Cardiac muscle cell (in vitro differentiated cells and primary cell): Measurements from ENCODE around the gene LDLRAD4. TPM values are rescaled to one million over a fixed set of nuclear protein-coding genes. Genes with fewer than 3 reads are reported as not detected.
"Not testable (repeated sequence)": the region's sequence is repeated elsewhere in the genome, so short reads cannot be mapped to it uniquely, and the experiment has no call there.

Source experiments
- DNase-seq, 2 donors: peaks; one replicate each; pipeline versions ENCODE4 v3.0.0 to v3.0.0-alpha.2; 2010 to 2017; ENCODE audit warnings: low read depth in 1 of 2, low spot score in 1 of 2
- H3K27ac ChIP-seq: fragments of 200-600 bp; sonication (generic); 2 replicates; pipeline ENCODE4 v1.5.1; 2016
- H3K27me3 ChIP-seq: fragments of 200-600 bp; sonication (generic); 2 replicates; pipeline ENCODE4 v1.6.0; 2016; ENCODE audit warnings: control low read depth
- H3K36me3 ChIP-seq: fragments of 200-600 bp; sonication (generic); 2 replicates; pipeline ENCODE4 v1.5.1; 2016; ENCODE audit warnings: control low read depth
- H3K4me1 ChIP-seq: fragments of 200-600 bp; sonication (generic); 2 replicates; pipeline ENCODE4 v1.8.1; 2017; ENCODE audit warnings: low read depth, mild to moderate bottlenecking, mixed run types
- H3K4me3 ChIP-seq: fragments of 200-600 bp; sonication (generic); 2 replicates; pipeline ENCODE4 v1.5.1; 2016; ENCODE audit warnings: mild to moderate bottlenecking
- H3K9me3 ChIP-seq: fragments of 200-600 bp; sonication (generic); 2 replicates; pipeline ENCODE4 v1.5.1; 2017; ENCODE audit warnings: low read depth, mild to moderate bottlenecking, control low read depth
- polyA plus RNA-seq: library from polyadenylated mRNA; unstranded; fragments of >200 nt; fragmentation: Nextera tagmentation; extraction: Ambion mirVana; gene quantifications from 2 replicates; pipeline ENCODE4 v1.2.1, GENCODE V29; 2016
- total RNA-seq: library from RNA; depleted of rRNA; stranded (reverse); fragments of >200 nt; gene quantifications from 2 replicates; pipeline ENCODE4 v1.2.3, GENCODE V29; 2016
- TF ChIP-seq, protein P1 (sequence below): IDR thresholded peaks from 2 replicates; pipeline ENCODE4 v1.5.1; 2012; ENCODE audit warnings: low read depth, mild to moderate bottlenecking, low read length

The LDLRAD4 gene
- total and polyA plus RNA-seq, 2 experiments from 2014 or later, result 10.5 to 11.5 TPM

DNA sequence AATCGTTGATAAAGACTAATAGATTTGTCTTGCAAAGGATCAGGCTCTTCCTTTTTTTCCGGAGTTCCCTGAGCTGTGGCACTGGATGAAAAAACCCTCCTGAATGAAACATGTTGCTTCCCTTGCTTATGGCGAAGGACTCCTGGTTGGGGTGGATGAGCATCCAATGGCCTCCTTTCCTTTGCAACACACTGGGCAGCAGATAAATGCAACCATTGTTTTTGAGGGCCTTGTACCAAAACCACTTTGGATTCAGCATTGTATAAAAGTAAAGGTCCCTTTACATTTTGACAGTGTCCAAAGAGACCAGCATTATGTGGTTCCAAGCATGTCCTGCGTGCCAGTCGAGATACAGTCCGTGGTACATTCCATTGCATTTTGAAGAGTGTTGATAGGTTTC, 463.1 kb downstream of the LDLRAD4 start:
- no peaks in the 10 kb centered on the region for H3K36me3 ChIP-seq
- no peaks in the 10 kb centered on the region for H3K27me3 ChIP-seq
- H3K27ac ChIP-seq, result no peak overlapping the region
- no peak for DNase-seq
- no peaks in the 10 kb centered on the region for H3K9me3 ChIP-seq
- H3K4me3 ChIP-seq, result no peak overlapping the region
- H3K4me1 ChIP-seq, result peaks cover 22% of the 10 kb centered on the region
- TF ChIP-seq, protein P1, sequence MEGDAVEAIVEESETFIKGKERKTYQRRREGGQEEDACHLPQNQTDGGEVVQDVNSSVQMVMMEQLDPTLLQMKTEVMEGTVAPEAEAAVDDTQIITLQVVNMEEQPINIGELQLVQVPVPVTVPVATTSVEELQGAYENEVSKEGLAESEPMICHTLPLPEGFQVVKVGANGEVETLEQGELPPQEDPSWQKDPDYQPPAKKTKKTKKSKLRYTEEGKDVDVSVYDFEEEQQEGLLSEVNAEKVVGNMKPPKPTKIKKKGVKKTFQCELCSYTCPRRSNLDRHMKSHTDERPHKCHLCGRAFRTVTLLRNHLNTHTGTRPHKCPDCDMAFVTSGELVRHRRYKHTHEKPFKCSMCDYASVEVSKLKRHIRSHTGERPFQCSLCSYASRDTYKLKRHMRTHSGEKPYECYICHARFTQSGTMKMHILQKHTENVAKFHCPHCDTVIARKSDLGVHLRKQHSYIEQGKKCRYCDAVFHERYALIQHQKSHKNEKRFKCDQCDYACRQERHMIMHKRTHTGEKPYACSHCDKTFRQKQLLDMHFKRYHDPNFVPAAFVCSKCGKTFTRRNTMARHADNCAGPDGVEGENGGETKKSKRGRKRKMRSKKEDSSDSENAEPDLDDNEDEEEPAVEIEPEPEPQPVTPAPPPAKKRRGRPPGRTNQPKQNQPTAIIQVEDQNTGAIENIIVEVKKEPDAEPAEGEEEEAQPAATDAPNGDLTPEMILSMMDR, result no peak

DNA sequence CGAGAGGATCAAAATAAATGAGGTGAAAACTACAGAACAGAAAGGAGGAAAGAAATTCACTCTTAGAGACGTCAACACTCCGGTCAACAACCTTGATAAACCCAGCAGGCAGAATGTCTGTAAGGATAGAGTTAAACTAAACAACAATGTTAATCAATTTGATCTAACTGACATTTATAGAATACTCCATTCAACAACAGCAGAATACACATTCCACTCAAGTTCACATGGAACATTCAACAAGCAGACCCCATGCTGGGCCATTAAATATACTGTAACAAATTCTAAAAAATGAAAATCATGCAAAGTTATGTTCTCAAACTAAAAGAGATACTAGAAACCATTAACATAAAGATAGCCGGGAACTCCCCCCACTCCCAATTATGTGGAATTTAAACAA, 466.0 kb downstream of the LDLRAD4 start:
- Histone ChIP-seq H3K4me3 (no peak overlapping the region), H3K9me3 (no peaks in the 10 kb centered on the region)
- TF ChIP-seq, protein P1, result no peak

DNA sequence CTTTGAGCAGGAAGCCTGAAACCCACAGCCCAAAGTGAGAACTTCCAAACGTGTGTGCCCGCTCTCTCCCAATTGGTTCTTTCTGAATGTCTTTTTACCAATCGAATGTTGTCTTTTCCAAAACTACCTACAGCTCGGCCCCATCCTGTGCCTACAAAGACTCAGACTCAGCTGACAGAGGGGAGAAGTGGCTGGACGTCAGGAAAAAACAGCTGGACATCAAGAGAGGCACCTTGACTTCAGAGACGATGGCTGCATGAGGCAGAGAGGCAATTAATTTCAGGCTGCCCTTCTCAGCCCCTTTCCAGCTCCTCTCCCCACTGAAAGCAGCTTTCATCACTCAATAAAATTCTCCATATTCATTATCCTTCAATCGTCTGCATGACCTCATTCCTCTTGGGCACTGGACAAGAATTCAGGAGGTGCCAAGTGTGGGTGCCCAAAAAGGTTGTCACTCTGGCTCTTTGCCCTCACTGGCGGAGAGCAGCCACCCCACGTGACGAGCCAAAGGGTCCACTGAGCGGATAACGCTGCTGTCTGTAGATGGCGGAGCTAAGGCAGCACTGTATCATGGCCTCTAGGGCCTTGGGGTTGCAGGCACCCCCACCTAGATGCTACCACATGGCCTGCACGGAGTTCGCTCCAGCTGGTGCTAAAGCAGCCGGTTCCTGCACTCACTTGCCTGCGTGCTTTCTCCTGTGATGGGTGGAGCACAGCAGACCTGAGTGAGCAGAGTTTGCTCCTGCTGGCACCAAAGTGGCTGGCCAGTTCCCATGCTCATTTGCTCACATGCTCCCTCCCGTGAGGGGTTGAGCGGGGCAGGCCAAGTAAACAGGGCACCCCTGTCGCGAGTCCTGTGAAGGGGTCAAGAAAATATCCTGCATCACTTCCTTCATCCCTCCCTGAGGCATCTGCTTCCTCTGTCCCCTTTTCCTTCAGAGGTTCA, 469.9 kb downstream of the LDLRAD4 start:
- Histone ChIP-seq H3K27ac (no peak overlapping the region), H3K4me1 (peaks cover 7% of the 10 kb centered on the region), H3K36me3 (no peaks in the 10 kb centered on the region), H3K27me3 (no peaks in the 10 kb centered on the region), H3K9me3 (no peaks in the 10 kb centered on the region), H3K4me3 (no peak overlapping the region)
- TF ChIP-seq, protein P1, result no peak
- DNase-seq, result no peak

More for the DNA sequence above, 466.0 kb downstream of the LDLRAD4 start:
- no peak for DNase-seq
- no peaks in the 10 kb centered on the region for H3K36me3 ChIP-seq
- no peak overlapping the region for H3K27ac ChIP-seq
- peaks cover 11% of the 10 kb centered on the region for H3K4me1 ChIP-seq
- no peaks in the 10 kb centered on the region for H3K27me3 ChIP-seq

DNA sequence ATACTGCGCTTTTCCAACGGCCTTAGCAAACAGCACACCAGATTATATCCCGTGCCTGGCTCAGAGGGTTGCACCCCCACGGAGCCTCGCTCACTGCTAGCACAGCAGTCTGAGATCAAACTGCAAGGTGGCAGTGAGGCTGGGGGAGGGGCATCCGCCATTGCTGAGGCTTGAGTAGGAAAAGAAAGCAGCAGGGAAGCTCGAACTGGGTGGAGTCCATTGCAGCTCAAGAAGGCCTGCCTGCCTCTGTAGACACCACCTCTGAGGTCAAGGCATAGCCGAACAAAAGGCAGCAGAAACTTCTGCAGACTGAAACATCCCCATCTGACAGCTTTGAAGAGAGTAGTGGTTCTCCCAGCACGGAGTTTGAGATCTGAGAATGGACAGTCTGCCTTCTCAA, 471.5 kb downstream of the LDLRAD4 start:
- not testable (repeated sequence) for H3K4me1 ChIP-seq, DNase-seq, H3K9me3 ChIP-seq, H3K27me3 ChIP-seq, H3K4me3 ChIP-seq, H3K36me3 ChIP-seq, H3K27ac ChIP-seq

DNA sequence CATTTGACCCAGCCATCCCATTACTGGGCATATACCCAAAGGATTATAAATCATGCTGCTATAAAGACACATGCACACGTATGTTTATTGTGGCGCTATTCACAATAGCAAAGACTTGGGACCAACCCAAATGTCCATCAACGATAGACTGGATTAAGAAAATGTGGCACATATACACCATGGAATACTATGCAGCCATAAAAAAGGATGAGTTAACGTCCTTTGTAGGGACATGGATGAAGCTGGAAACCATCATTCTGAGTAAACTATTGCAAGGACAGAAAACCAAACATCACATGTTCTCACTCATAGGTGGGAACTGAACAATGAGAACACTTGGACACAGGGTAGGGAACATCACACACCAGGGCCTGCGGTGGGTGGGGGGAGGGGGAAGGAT, 476.8 kb downstream of the LDLRAD4 start:
- H3K27me3 ChIP-seq, H3K27ac ChIP-seq, H3K4me3 ChIP-seq, H3K9me3 ChIP-seq, H3K36me3 ChIP-seq, H3K4me1 ChIP-seq, DNase-seq: not testable (repeated sequence)

DNA sequence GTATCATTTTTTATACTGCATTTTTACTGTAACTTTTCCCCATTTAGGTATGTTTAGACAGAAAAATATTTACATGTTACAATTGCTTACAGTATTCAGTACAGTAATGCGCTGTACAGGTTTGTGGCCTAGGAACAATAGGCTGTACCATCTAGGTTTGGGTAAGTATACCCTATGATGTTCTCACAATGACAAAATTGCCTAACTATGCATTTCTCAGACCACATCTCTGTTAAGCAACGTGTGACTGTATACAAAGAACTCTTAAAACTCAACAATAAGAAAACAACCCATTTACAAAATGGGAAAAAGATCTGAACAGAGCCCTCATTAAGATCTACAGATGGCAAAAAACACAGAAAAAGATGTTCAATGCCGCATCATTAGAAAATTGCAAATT, 478.4 kb downstream of the LDLRAD4 start:
- Histone ChIP-seq H3K27ac (no peak overlapping the region), H3K4me1 (no peaks in the 10 kb centered on the region), H3K4me3 (no peak overlapping the region), H3K9me3 (no peaks in the 10 kb centered on the region), H3K27me3 (no peaks in the 10 kb centered on the region), H3K36me3 (no peaks in the 10 kb centered on the region)
- TF ChIP-seq, protein P1, result no peak
- DNase-seq, result peak in 1 of 2 donors; percentile 10
